ENCODE results near the gene INPP5K.

The INPP5K gene

DNA sequence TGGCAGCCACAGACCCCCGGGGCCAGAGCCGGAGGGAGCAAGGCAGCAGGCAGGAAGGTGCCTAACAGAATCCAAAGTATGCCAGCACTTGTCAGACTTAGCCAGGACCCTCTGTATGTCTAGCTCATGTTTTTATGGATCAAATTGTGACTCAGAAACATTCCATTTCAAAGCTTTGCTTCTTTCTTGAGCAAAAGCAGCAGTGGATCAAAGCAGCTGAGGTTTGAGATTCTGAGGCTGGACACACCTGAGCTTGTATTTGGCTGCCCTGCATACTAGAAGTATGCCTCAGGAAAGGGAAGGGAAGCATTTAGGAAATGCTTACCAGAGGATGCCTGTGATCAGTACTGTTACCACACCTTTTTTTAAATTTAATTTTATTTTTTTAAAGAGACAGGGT is 18.2 kb downstream of the INPP5K start:
- no peak for TF ChIP-seq CTCF (IDR thresholded peaks at IDR 0.05; ENCODE audit: low read depth, low read length)
- no peak for DNase-seq (ENCODE audit: extremely low read depth, low read depth)

GRCh38 chr17:1497831-1498230 is 18.6 kb downstream of the INPP5K start:
- no peak for TF ChIP-seq CTCF (IDR thresholded peaks at IDR 0.05; ENCODE audit: low read depth, low read length)
- DNase-seq (ENCODE audit: extremely low read depth, low read depth), result no peak

GRCh38 chr17:1496869-1497268 is 19.5 kb downstream of the INPP5K start:
- no peak for TF ChIP-seq CTCF (IDR thresholded peaks at IDR 0.05; ENCODE audit: low read depth, low read length)
- no peak for DNase-seq (ENCODE audit: extremely low read depth, low read depth)

- no peak for DNase-seq (ENCODE audit: extremely low read depth, low read depth)
Observed at GRCh38 chr17:1495265-1495989, 21.0 kb downstream of the INPP5K start.

GRCh38 chr17:1494736-1495253 is 21.6 kb downstream of the INPP5K start:
- DNase-seq (ENCODE audit: extremely low read depth, low read depth), result no peak
- TF ChIP-seq CTCF (IDR thresholded peaks at IDR 0.05; ENCODE audit: low read depth, low read length), result no peak

More at GRCh38 chr17:1495265-1495989, 21.0 kb downstream of the INPP5K start:
- no peak for TF ChIP-seq CTCF (IDR thresholded peaks at IDR 0.05; ENCODE audit: low read depth, low read length)

- DNase-seq (ENCODE audit: extremely low read depth, low read depth), result no peak
- no peak for TF ChIP-seq CTCF (IDR thresholded peaks at IDR 0.05; ENCODE audit: low read depth, low read length)
Observed at GRCh38 chr17:1494203-1494602, 22.2 kb downstream of the INPP5K start.

DNA sequence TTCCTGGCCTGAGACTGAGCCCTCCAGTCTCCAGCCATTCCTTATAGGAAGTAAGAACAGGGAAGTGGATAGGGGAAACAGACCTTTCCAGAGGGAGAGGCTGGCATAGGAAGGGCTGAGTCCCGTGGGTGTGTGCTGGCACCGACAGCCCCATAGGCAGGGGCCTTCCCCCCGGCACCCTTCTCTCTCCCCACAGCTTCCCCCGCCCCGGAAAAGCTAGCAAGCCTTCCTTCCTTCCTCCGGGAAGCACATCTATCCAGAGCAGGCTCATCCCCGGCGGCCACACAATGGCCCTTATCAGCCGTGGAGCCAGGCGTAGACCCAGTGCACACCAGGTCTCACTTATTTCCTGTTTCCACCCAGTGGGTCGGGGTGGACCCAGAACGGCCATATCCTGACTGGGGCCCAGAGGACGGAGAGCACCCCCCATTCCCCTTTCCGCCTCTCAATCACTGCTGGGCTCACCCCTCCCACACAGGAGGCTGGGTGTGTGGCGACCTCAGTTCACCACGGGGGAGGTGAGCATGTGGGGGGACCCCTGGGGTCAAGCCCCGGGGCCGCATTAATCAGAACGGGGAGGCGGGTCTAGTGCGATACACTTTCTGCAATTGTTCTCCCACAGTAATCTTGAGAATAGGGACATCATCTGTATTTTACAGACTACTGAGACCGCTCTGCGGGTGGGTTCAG is 23.0 kb downstream of the INPP5K start:
- DNase-seq (ENCODE audit: extremely low read depth, low read depth), result no peak
- no peak for TF ChIP-seq CTCF (IDR thresholded peaks at IDR 0.05; ENCODE audit: low read depth, low read length)
